ENCODE data around the gene NGRN. TPM values are rescaled to one million over a fixed set of nuclear protein-coding genes. Genes with fewer than 3 reads are reported as not detected.
A peak's percentile ranks its signal among the peaks of the same experiment; 100 is the strongest.

Gene NGRN
- total and polyA plus RNA-seq, 7 experiments from 2014 or later: 29.7 to 51.5 (median 48.4) TPM

GRCh38 chr15:90232941-90233386, 32.5 kb upstream of the NGRN start:
- intact Hi-C loops (cut with micrococcal nuclease): loop anchor here (1.0 to 5.0 kb wide), 7 partner anchors 32 to 901 kb away; partner anchors contain the start of genes AP3S2 (in 2 of the 2), HDDC3 (in 1 of the 2), POLG (in 1 of the 2) and SEMA4B (in 1 of the 2)
- Mint-ChIP-seq H3K4me3 (peak overlapping the region; percentile 87 to 95 (median 92)), H3K36me3 (peaks cover 0 to 26% (median 15%) of the 10 kb centered on the region in 5 donors), H3K27me3 (no peaks in the 10 kb centered on the region), H3K4me1 (peaks cover 40 to 62% (median 52%) of the 10 kb centered on the region in 7 donors), H3K9me3 (no peaks in the 10 kb centered on the region), H3K27ac (peak overlapping the region; percentile 96 to 100 (median 98))
- H3K27ac ChIP-seq (ENCODE audit: low read depth, low read length): peak overlapping the region; percentile 99
- H3K4me3 ChIP-seq (ENCODE audit: low read length): peak overlapping the region; percentile 92
- ChIA-PET CTCF (interaction anchor here (0.6 to 1.3 kb wide), 5 partner anchors 12 to 214 kb away, joined by 3 to 6 read pairs (median 3); no protein-coding TSS in a partner anchor), POLR2A (interaction anchor here (0.6 to 7.8 kb wide), 12 partner anchors 11 to 790 kb away, joined by 3 to 95 read pairs (median 12); partner anchors contain the start of genes IDH2, NGRN, SEMA4B and TTLL13)
- H3K9me3 ChIP-seq (ENCODE audit: control insufficient read depth in 2 of 3, low read length in 3 of 3): no peaks in the 10 kb centered on the region
- H3K4me1 ChIP-seq (ENCODE audit: control insufficient read depth in 2 of 2, insufficient read depth in 2 of 2, low read length in 2 of 2): peaks cover 39 to 43% of the 10 kb centered on the region in 2 donors
- no peak for ATAC-seq
- DNase-seq: peak in 3 of 9 donors; percentile 26 to 34 (median 34)
- peaks cover 5 to 44% (median 23%) of the 10 kb centered on the region in 3 experiments for H3K36me3 ChIP-seq (ENCODE audit: control insufficient read depth in 2 of 3, insufficient read depth in 3 of 3, low read length in 3 of 3)
- no peaks in the 10 kb centered on the region for H3K27me3 ChIP-seq (ENCODE audit: control insufficient read depth in 2 of 2, insufficient read depth in 2 of 2, low read length in 2 of 2)

GRCh38 chr15:90233387-90234095, 31.9 kb upstream of the NGRN start, which contains the start of gene CIB1:
Gene CIB1, minus strand, starts transcription at chr15:90233941. Its CDS starts 56 bp downstream, at chr15:90233885.
- Mint-ChIP-seq H3K4me1 (peaks cover 40 to 67% (median 57%) of the 10 kb centered on the region in 7 donors), H3K27ac (peak within 1 kb of the TSS; percentile 96 to 100 (median 98)), H3K27me3 (no peaks in the 10 kb centered on the region), H3K36me3 (peaks cover 0 to 31% (median 16%) of the 10 kb centered on the region in 5 donors), H3K4me3 (peak within 1 kb of the TSS; percentile 87 to 95 (median 92)), H3K9me3 (no peaks in the 10 kb centered on the region)
- no peaks in the 10 kb centered on the region for H3K9me3 ChIP-seq (ENCODE audit: control insufficient read depth in 2 of 3, low read length in 3 of 3)
- peak within 1 kb of the TSS; percentile 92 for H3K4me3 ChIP-seq (ENCODE audit: low read length)
- no peaks in the 10 kb centered on the region for H3K27me3 ChIP-seq (ENCODE audit: control insufficient read depth in 2 of 2, insufficient read depth in 2 of 2, low read length in 2 of 2)
- intact Hi-C loops (cut with micrococcal nuclease): loop anchor here (1.0 to 5.0 kb wide), 14 partner anchors 16 to 901 kb away; partner anchors contain the start of genes AP3S2 (in 2 of the 2), IDH2 (in 2 of the 2), IQGAP1 (in 2 of the 2) and NGRN (in 2 of the 2)
- peaks cover 39 to 43% of the 10 kb centered on the region in 2 donors for H3K4me1 ChIP-seq (ENCODE audit: control insufficient read depth in 2 of 2, insufficient read depth in 2 of 2, low read length in 2 of 2)
- ChIA-PET POLR2A (interaction anchor here (0.6 to 7.8 kb wide), 18 partner anchors 8 to 789 kb away, joined by 3 to 95 read pairs (median 3); partner anchors contain the start of genes IDH2, NGRN, SEMA4B and TTLL13), CTCF (interaction anchor here (0.7 to 1.3 kb wide), 4 partner anchors 12 to 168 kb away, joined by 3 to 6 read pairs (median 4); no protein-coding TSS in a partner anchor)
- DNase-seq (peak in 7 of 9 donors; percentile 91 to 97 (median 95)), ATAC-seq (peak; percentile 89)
- peaks cover 0 to 44% (median 26%) of the 10 kb centered on the region in 3 experiments for H3K36me3 ChIP-seq (ENCODE audit: control insufficient read depth in 2 of 3, insufficient read depth in 3 of 3, low read length in 3 of 3)
- peak within 1 kb of the TSS; percentile 99 for H3K27ac ChIP-seq (ENCODE audit: low read depth, low read length)

GRCh38 chr15:90234096-90234988, 31.1 kb upstream of the NGRN start, which contains the start of gene GDPGP1:
Gene GDPGP1, plus strand, starts transcription at chr15:90234209. Its CDS starts 6,700 bp downstream, at chr15:90240909.
- H3K27me3 Mint-ChIP-seq: no peaks in the 10 kb centered on the region
- intact Hi-C loops (cut with micrococcal nuclease): loop anchor here (1.0 to 5.0 kb wide), 12 partner anchors 15 to 902 kb away; partner anchors contain the start of genes AP3S2 (in 2 of the 2), IDH2 (in 2 of the 2), IQGAP1 (in 2 of the 2) and NGRN (in 2 of the 2)
- no peaks in the 10 kb centered on the region for H3K27me3 ChIP-seq (ENCODE audit: control insufficient read depth in 2 of 2, insufficient read depth in 2 of 2, low read length in 2 of 2)
- H3K4me1 ChIP-seq (ENCODE audit: control insufficient read depth in 2 of 2, insufficient read depth in 2 of 2, low read length in 2 of 2): peaks cover 39 to 43% of the 10 kb centered on the region in 2 donors
- POLR2A ChIA-PET: interaction anchor here (0.6 to 7.8 kb wide), 19 partner anchors 9 to 788 kb away, joined by 3 to 95 read pairs (median 4); partner anchors contain the start of genes IDH2, NGRN, SEMA4B and TTLL13
- CTCF ChIA-PET: interaction anchor here (0.7 kb wide), 1 partner anchor 167 kb away, joined by 3 read pairs; no protein-coding TSS in a partner anchor
- ATAC-seq (no peak), DNase-seq (peak in 3 of 9 donors; percentile 91 to 95 (median 93))
- H3K4me1 Mint-ChIP-seq: peaks cover 37 to 61% (median 53%) of the 10 kb centered on the region in 7 donors
- no peaks in the 10 kb centered on the region for H3K9me3 ChIP-seq (ENCODE audit: control insufficient read depth in 2 of 3, low read length in 3 of 3)
- H3K9me3 Mint-ChIP-seq: no peaks in the 10 kb centered on the region
- peaks cover 0 to 41% (median 21%) of the 10 kb centered on the region in 3 experiments for H3K36me3 ChIP-seq (ENCODE audit: control insufficient read depth in 2 of 3, insufficient read depth in 3 of 3, low read length in 3 of 3)
- peaks cover 0 to 35% (median 11%) of the 10 kb centered on the region in 5 donors for H3K36me3 Mint-ChIP-seq
- peak within 1 kb of the TSS; percentile 96 to 100 (median 98) for H3K27ac Mint-ChIP-seq
- H3K4me3 ChIP-seq (ENCODE audit: low read length): peak within 1 kb of the TSS; percentile 92
- H3K4me3 Mint-ChIP-seq: peak within 1 kb of the TSS; percentile 87 to 95 (median 92)
- H3K27ac ChIP-seq (ENCODE audit: low read depth, low read length): peak within 1 kb of the TSS; percentile 99

GRCh38 chr15:90239371-90239770, 26.1 kb upstream of the NGRN start:
- no peak overlapping the region for H3K27ac ChIP-seq (ENCODE audit: low read depth, low read length)
- H3K4me3 ChIP-seq (ENCODE audit: low read length): no peak overlapping the region
- H3K27me3 Mint-ChIP-seq: no peaks in the 10 kb centered on the region
- no peaks in the 10 kb centered on the region for H3K9me3 ChIP-seq (ENCODE audit: control insufficient read depth in 2 of 3, low read length in 3 of 3)
- peaks cover 8 to 34% (median 19%) of the 10 kb centered on the region in 7 donors for H3K4me1 Mint-ChIP-seq
- no peak overlapping the region for H3K4me3 Mint-ChIP-seq
- peaks cover 7 to 8% of the 10 kb centered on the region in 2 donors for H3K4me1 ChIP-seq (ENCODE audit: control insufficient read depth in 2 of 2, insufficient read depth in 2 of 2, low read length in 2 of 2)
- H3K27me3 ChIP-seq (ENCODE audit: control insufficient read depth in 2 of 2, insufficient read depth in 2 of 2, low read length in 2 of 2): no peaks in the 10 kb centered on the region
- peaks cover 3 to 21% (median 5%) of the 10 kb centered on the region in 5 donors for H3K36me3 Mint-ChIP-seq
- intact Hi-C loops (cut with micrococcal nuclease): no loop called here
- H3K9me3 Mint-ChIP-seq: no peaks in the 10 kb centered on the region
- ChIA-PET CTCF (no interaction called here), POLR2A (no interaction called here)
- ATAC-seq (peak; percentile 20), DNase-seq (no peak)
- H3K36me3 ChIP-seq (ENCODE audit: control insufficient read depth in 2 of 3, insufficient read depth in 3 of 3, low read length in 3 of 3): peaks cover 0 to 40% (median 8%) of the 10 kb centered on the region in 3 experiments
- H3K27ac Mint-ChIP-seq: peak overlapping the region in 2 of 9 donors; percentile 11 to 65

- Mint-ChIP-seq H3K27me3 (no peaks in the 10 kb centered on the region), H3K9me3 (no peaks in the 10 kb centered on the region), H3K4me1 (peaks cover 0 to 22% (median 10%) of the 10 kb centered on the region in 7 donors), H3K36me3 (peaks cover 3 to 21% (median 5%) of the 10 kb centered on the region in 5 donors), H3K27ac (no peak overlapping the region), H3K4me3 (no peak overlapping the region)
- Histone ChIP-seq H3K27me3 (ENCODE audit: control insufficient read depth in 2 of 2, insufficient read depth in 2 of 2, low read length in 2 of 2) (no peaks in the 10 kb centered on the region), H3K4me1 (ENCODE audit: control insufficient read depth in 2 of 2, insufficient read depth in 2 of 2, low read length in 2 of 2) (no peaks in the 10 kb centered on the region), H3K36me3 (ENCODE audit: control insufficient read depth in 2 of 3, insufficient read depth in 3 of 3, low read length in 3 of 3) (peaks cover 0 to 40% (median 8%) of the 10 kb centered on the region in 3 experiments), H3K9me3 (ENCODE audit: control insufficient read depth in 2 of 3, low read length in 3 of 3) (no peaks in the 10 kb centered on the region), H3K4me3 (ENCODE audit: low read length) (no peak overlapping the region), H3K27ac (ENCODE audit: low read depth, low read length) (no peak overlapping the region)
- CTCF ChIA-PET: interaction anchor here (0.6 kb wide), 1 partner anchor 60 kb away, joined by 4 read pairs; no protein-coding TSS in a partner anchor
- ATAC-seq (no peak), DNase-seq (no peak)
- intact Hi-C loops (cut with micrococcal nuclease): no loop called here
- POLR2A ChIA-PET: no interaction called here
Measured at GRCh38 chr15:90240856-90241255, 24.6 kb upstream of the NGRN start.

Data from naive thymus-derived CD4-positive, alpha-beta T cell (primary cell).